NT2/D1 (cell line): ENCODE results near the gene GPATCH1.
"Not testable (repeated sequence)": the region's sequence is repeated elsewhere in the genome, so short reads cannot be mapped to it uniquely, and the experiment has no call there.

ENCODE experiments used
- SUZ12 ChIP-seq: IDR thresholded peaks from 2 replicates; pipeline ENCODE4 v1.6.1; 2011; ENCODE audit not compliant: insufficient read length, insufficient read depth; ENCODE audit errors: extremely low read depth
- YY1 ChIP-seq: IDR thresholded peaks from 2 replicates; pipeline ENCODE4 v1.6.1; 2011; ENCODE audit not compliant: insufficient read length, insufficient read depth

GRCh38 chr19:33152625-33153024, 71.6 kb downstream of the GPATCH1 start:
- not testable (repeated sequence) for TF ChIP-seq YY1, SUZ12
